ENCODE data around the gene NEMP2. TPM values are rescaled to one million over a fixed set of nuclear protein-coding genes. Genes with fewer than 3 reads are reported as not detected.

Gene NEMP2
- total and polyA plus RNA-seq, 10 donors = 0.89 to 19.2 (median 10.7) TPM

- DNase-seq = no peak
- TF ChIP-seq CTCF (IDR thresholded peaks at IDR 0.05 in 8 of 11, conservative IDR thresholded peaks at IDR 0.05 in 3 of 11) = no peak
- TF ChIP-seq POLR2AphosphoS5 (IDR thresholded peaks at IDR 0.05) = no peak
- TF ChIP-seq POLR2A (IDR thresholded peaks at IDR 0.05) = no peak
- Histone ChIP-seq H3K4me3 (no peak overlapping the region), H3K9me3 (no peaks in the 10 kb centered on the region), H3K4me1 (peaks cover 0 to 13% (median 4%) of the 10 kb centered on the region in 6 donors), H3K27ac (no peak overlapping the region), H3K27me3 (replicated peaks in 1 of 7) (no peaks in the 10 kb centered on the region), H3K36me3 (peaks cover 0 to 60% (median 10%) of the 10 kb centered on the region in 6 donors)
- 33 to 62% (median 52%) methylated on average over 1 of the region's 1 CpG for WGBS, 5 donors
- intact Hi-C loops (cut with DNase I; ENCODE audit: low total_unique reads) = loop anchor here (5.0 kb wide), 1 partner anchor 133 kb away; no protein-coding TSS in a partner anchor
Observed at GRCh38 chr2:190515687-190516086, 18.8 kb downstream of the NEMP2 start.

GRCh38 chr2:190514676-190515075, 19.8 kb downstream of the NEMP2 start:
- Histone ChIP-seq H3K36me3 (peaks cover 0 to 70% (median 15%) of the 10 kb centered on the region in 6 donors), H3K27me3 (replicated peaks in 1 of 7) (no peaks in the 10 kb centered on the region), H3K4me3 (no peak overlapping the region), H3K27ac (no peak overlapping the region), H3K4me1 (peaks cover 0 to 7% (median 1%) of the 10 kb centered on the region in 6 donors), H3K9me3 (no peaks in the 10 kb centered on the region)
- intact Hi-C loops (cut with DNase I; ENCODE audit: low total_unique reads) = loop anchor here (5.0 kb wide), 1 partner anchor 132 kb away; no protein-coding TSS in a partner anchor
- TF ChIP-seq POLR2A (IDR thresholded peaks at IDR 0.05) = no peak
- no peak for TF ChIP-seq POLR2AphosphoS5 (IDR thresholded peaks at IDR 0.05)
- no peak for TF ChIP-seq CTCF (IDR thresholded peaks at IDR 0.05 in 8 of 11, conservative IDR thresholded peaks at IDR 0.05 in 3 of 11)
- no peak for DNase-seq
- WGBS, 5 donors = 97 to 100% (median 100%) methylated on average over 1 of the region's 1 CpG

- Histone ChIP-seq H3K4me1 (peaks cover 0 to 7% (median 0%) of the 10 kb centered on the region in 6 donors), H3K27me3 (replicated peaks in 1 of 7) (no peaks in the 10 kb centered on the region), H3K27ac (no peak overlapping the region), H3K9me3 (no peaks in the 10 kb centered on the region), H3K36me3 (peaks cover 0 to 73% (median 19%) of the 10 kb centered on the region in 6 donors), H3K4me3 (no peak overlapping the region)
- intact Hi-C loops (cut with DNase I; ENCODE audit: low total_unique reads) = no loop called here
- TF ChIP-seq POLR2AphosphoS5 (IDR thresholded peaks at IDR 0.05) (no peak), CTCF (IDR thresholded peaks at IDR 0.05 in 8 of 11, conservative IDR thresholded peaks at IDR 0.05 in 3 of 11) (no peak), POLR2A (IDR thresholded peaks at IDR 0.05) (no peak)
- DNase-seq = no peak
- 82 to 93% (median 87%) methylated on average over 2 of the region's 2 CpGs for WGBS, 5 donors
Observed at GRCh38 chr2:190513877-190514276, 20.6 kb downstream of the NEMP2 start.

GRCh38 chr2:190512539-190513095, 21.9 kb downstream of the NEMP2 start:
- H3K27ac ChIP-seq = no peak overlapping the region
- H3K9me3 ChIP-seq = no peaks in the 10 kb centered on the region
- 50 to 81% (median 72%) methylated on average over 3 to 5 of the region's 5 CpGs for WGBS, 5 donors
- intact Hi-C loops (cut with DNase I; ENCODE audit: low total_unique reads) = no loop called here
- TF ChIP-seq CTCF (IDR thresholded peaks at IDR 0.05 in 8 of 11, conservative IDR thresholded peaks at IDR 0.05 in 3 of 11) (no peak), POLR2AphosphoS5 (IDR thresholded peaks at IDR 0.05) (peak in 1 of 3 donors; percentile 16)
- no peak for DNase-seq
- peaks cover 0 to 9% (median 4%) of the 10 kb centered on the region in 6 donors for H3K4me1 ChIP-seq
- H3K36me3 ChIP-seq = peaks cover 0 to 73% (median 17%) of the 10 kb centered on the region in 6 donors
- no peak overlapping the region for H3K4me3 ChIP-seq
- no peaks in the 10 kb centered on the region for H3K27me3 ChIP-seq (replicated peaks in 1 of 7)

All from spleen (tissue), 11 donors.